ENCODE measurements around the gene ASS1. TPM values are rescaled to one million over a fixed set of nuclear protein-coding genes. Genes with fewer than 3 reads are reported as not detected.

ASS1 gene
- total RNA-seq, 3 donors from 2014 or later (not counting 1 experiment from before 2014, with no cell fraction given), result 1.3 TPM; not detected in 2

- no peaks in the 10 kb centered on the region for H3K4me1 ChIP-seq (ENCODE audit: control insufficient read depth, insufficient read depth, low read length)
These were observed 42.5 kb upstream of the ASS1 start for GRCh38 chr9:130402243-130402642.

GRCh38 chr9:130402645-130403440 lies 41.9 kb upstream of the ASS1 start:
- Mint-ChIP-seq H3K4me3 (no peak overlapping the region), H3K9me3 (no peaks in the 10 kb centered on the region), H3K36me3 (no peaks in the 10 kb centered on the region), H3K4me1 (no peaks in the 10 kb centered on the region), H3K27ac (no peak overlapping the region), H3K27me3 (ENCODE audit: low read depth in 2 of 2) (no peaks in the 10 kb centered on the region)
- no peaks in the 10 kb centered on the region for H3K36me3 ChIP-seq (ENCODE audit: control insufficient read depth, insufficient read depth, low read length)
- H3K4me1 ChIP-seq (ENCODE audit: control insufficient read depth, insufficient read depth, low read length), result no peaks in the 10 kb centered on the region
- no peak for ATAC-seq
- WGBS (ENCODE audit: insufficient coverage), result 86% methylated on average over 27 of the region's 28 CpGs
- H3K9me3 ChIP-seq (ENCODE audit: control insufficient read depth, insufficient read depth, low read length), result no peaks in the 10 kb centered on the region
- TF ChIP-seq CTCF (IDR thresholded peaks at IDR 0.05), result no peak
- intact Hi-C loops (cut with micrococcal nuclease), result no loop called here
- DNase-seq, result no peak
- no peak overlapping the region for H3K27ac ChIP-seq (ENCODE audit: low read length)
- no peak overlapping the region for H3K4me3 ChIP-seq (ENCODE audit: low read length)
- H3K27me3 ChIP-seq (ENCODE audit: control insufficient read depth, insufficient read depth, low read length), result no peaks in the 10 kb centered on the region

More at GRCh38 chr9:130402243-130402642, 42.5 kb upstream of the ASS1 start:
- Mint-ChIP-seq H3K27me3 (ENCODE audit: low read depth in 2 of 2) (no peaks in the 10 kb centered on the region), H3K9me3 (no peaks in the 10 kb centered on the region), H3K27ac (no peak overlapping the region), H3K4me3 (no peak overlapping the region), H3K4me1 (no peaks in the 10 kb centered on the region), H3K36me3 (no peaks in the 10 kb centered on the region)
- Histone ChIP-seq H3K36me3 (ENCODE audit: control insufficient read depth, insufficient read depth, low read length) (no peaks in the 10 kb centered on the region), H3K9me3 (ENCODE audit: control insufficient read depth, insufficient read depth, low read length) (no peaks in the 10 kb centered on the region), H3K27ac (ENCODE audit: low read length) (no peak overlapping the region), H3K27me3 (ENCODE audit: control insufficient read depth, insufficient read depth, low read length) (no peaks in the 10 kb centered on the region), H3K4me3 (ENCODE audit: low read length) (no peak overlapping the region)
- DNase-seq (no peak), ATAC-seq (no peak)
- 78% methylated on average over 3 of the region's 3 CpGs for WGBS (ENCODE audit: insufficient coverage)
- no peak for TF ChIP-seq CTCF (IDR thresholded peaks at IDR 0.05)
- intact Hi-C loops (cut with micrococcal nuclease), result no loop called here

GRCh38 chr9:130405657-130406257 lies 39.0 kb upstream of the ASS1 start:
- Mint-ChIP-seq H3K36me3 (no peaks in the 10 kb centered on the region), H3K9me3 (no peaks in the 10 kb centered on the region)
- H3K9me3 ChIP-seq (ENCODE audit: control insufficient read depth, insufficient read depth, low read length), result no peaks in the 10 kb centered on the region

More at GRCh38 chr9:130405657-130406257, 39.0 kb upstream of the ASS1 start:
- Mint-ChIP-seq H3K27me3 (ENCODE audit: low read depth in 2 of 2) (no peaks in the 10 kb centered on the region), H3K4me3 (no peak overlapping the region), H3K27ac (no peak overlapping the region), H3K4me1 (no peaks in the 10 kb centered on the region)
- Histone ChIP-seq H3K4me3 (ENCODE audit: low read length) (no peak overlapping the region), H3K27ac (ENCODE audit: low read length) (no peak overlapping the region), H3K4me1 (ENCODE audit: control insufficient read depth, insufficient read depth, low read length) (no peaks in the 10 kb centered on the region), H3K27me3 (ENCODE audit: control insufficient read depth, insufficient read depth, low read length) (no peaks in the 10 kb centered on the region), H3K36me3 (ENCODE audit: control insufficient read depth, insufficient read depth, low read length) (no peaks in the 10 kb centered on the region)
- DNase-seq (no peak), ATAC-seq (no peak)
- intact Hi-C loops (cut with micrococcal nuclease), result no loop called here
- TF ChIP-seq CTCF (IDR thresholded peaks at IDR 0.05), result no peak
- 92% methylated on average over 22 of the region's 22 CpGs for WGBS (ENCODE audit: insufficient coverage)
